Kidney glomerular epithelial cell (primary cell): ENCODE measurements around the gene VGLL1.
A peak's percentile ranks its signal among the peaks of the same experiment; 100 is the strongest.

Experiments
- DNase-seq: peaks from one replicate; lab custom pipeline; 2025; lab: John Stamatoyannopoulos, UW

Gene VGLL1, protein sequence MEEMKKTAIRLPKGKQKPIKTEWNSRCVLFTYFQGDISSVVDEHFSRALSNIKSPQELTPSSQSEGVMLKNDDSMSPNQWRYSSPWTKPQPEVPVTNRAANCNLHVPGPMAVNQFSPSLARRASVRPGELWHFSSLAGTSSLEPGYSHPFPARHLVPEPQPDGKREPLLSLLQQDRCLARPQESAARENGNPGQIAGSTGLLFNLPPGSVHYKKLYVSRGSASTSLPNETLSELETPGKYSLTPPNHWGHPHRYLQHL

DNA sequence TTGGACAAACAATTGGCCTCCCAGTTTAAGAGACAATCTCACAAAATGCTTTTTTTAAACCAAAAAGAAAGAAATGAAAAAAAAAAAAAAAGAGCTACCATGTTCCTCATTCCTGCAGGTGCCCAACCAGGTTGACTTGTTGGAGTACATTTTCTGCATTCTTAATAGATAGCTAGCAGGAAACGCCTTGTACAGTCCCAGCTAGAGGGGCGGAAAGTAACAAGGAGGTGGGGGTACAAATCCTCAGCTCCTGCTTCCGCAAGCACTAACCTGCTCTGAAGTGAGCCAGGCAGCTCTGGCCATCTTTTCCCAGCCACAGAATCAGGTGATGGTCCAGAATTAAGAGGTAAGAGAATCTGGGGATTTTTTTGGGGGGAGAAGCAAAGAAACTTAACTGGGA, at the start of gene VGLL1:
VGLL1 (plus strand) TSS at position 265 of the 400 bp plus-strand sequence. CDS start 3,806 bp downstream, outside the sequence.
- DNase-seq, result no peak

DNA sequence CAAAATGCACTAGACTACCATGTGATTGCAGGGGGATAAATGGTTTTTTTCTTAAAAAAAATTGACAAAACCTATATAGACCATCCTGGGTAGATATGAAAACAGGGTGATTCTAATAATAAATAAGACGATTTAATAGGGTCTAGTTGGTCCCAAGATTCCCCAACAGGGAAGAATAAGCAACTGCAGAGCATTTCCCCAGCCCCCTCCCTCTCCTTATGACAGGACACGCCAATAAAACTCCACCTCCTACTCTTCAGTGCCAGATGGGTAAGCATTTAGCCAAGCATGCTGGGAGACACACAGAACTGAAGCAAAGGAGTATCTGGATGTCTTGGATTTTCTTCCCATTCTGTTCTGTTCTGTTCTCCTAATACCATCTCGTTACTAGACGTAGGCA, 44.4 kb upstream of the VGLL1 start, which contains the start of gene BRS3:
BRS3 (plus strand) TSS at position 301 of the 400 bp plus-strand sequence. CDS start 168 bp downstream, outside the sequence.
- DNase-seq, result no peak

DNA sequence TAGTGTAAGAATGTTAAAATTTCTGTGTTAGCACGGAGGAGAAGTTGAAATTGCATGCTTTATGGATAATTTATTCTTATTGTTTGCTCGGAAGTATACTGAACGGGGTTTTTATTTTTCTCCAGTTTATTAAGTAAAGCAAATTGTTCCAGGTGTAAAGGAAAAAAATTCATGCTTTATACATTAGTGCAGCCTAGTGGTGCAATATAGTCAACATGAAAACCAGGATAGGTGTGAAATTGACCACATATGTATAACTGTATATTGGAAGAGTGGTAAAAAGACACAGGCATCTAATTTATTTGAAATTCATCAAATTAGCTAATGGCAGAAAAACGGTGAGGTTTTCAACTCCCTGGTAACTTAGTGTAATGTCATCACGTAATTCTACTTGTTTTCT, 43.3 kb upstream of the VGLL1 start:
- DNase-seq, result no peak

DNA sequence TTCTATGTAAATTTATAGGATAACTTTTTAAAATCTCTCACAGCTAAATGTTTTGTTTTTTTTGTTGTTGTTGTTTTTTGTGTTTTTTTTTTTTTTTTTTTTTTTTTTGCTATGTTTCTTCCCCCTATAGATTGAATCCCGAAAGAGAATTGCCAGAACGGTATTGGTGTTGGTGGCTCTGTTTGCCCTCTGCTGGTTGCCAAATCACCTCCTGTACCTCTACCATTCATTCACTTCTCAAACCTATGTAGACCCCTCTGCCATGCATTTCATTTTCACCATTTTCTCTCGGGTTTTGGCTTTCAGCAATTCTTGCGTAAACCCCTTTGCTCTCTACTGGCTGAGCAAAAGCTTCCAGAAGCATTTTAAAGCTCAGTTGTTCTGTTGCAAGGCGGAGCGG, 40.2 kb upstream of the VGLL1 start:
- no peak for DNase-seq

DNA sequence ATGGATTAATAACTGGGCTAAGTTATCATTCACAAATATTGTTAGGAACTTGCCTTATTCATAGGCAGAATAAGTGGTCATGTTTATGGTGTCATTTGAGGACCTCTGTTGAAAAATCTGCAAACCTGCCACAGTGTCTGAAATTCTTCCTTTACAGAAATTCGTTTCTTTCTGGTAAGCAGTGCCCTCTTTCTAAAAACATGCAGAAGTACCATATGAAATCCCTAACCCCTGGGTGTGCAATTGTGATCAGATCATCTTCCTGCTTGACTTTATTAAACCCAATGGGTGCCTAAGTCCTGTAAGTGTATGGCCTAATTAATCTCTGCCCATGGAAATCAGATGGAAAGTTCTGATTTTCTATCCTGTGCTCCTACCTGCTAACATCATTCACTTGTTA, 39.0 kb upstream of the VGLL1 start:
- no peak for DNase-seq

DNA sequence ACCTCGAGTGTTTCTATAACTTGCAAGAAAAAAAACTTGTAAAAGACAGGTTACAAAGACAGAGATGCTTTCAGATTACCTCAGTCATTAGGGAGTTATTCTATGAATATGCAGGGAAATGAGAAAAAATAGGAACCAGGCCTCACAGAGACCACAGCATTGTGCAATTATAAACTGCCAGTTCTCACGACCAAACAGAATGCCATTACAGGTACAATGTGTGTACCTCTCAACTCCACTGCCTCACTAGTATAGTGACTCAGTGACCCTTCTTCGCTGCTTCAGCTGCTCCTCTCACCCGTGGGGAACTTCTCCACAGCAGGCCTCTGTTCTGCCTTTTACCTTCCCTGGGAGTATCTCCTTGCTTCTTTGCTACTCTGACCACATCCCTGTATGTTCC, 37.0 kb upstream of the VGLL1 start:
- no peak for DNase-seq

DNA sequence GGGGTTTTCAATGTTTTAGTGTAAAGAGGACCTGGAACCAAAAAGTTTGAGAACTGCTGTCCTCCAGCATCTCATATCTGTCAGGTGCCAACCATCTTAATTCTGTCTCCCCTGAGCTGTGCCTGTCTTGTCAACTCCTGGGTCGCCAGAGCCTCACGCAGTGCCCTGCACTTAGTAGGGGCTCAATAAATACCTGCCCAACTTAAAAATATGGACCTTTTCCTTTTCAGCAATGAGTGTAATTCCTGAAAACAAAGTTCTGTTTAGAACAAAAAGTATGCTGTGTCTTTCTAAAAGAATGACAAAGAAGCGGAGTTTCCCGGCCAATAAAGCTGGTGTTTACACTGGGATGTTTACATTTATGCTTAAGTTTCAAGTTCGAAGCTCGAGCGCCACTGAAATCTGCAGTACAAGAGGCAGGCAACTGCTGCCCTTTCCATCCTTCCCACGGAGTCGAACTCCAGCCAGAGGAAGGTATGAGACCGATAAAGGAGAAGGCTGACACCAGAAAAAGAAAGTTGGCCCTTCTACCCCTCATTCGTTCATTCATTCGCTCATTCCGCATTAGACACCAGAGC, 35.7 kb upstream of the VGLL1 start:
- no peak for DNase-seq

DNA sequence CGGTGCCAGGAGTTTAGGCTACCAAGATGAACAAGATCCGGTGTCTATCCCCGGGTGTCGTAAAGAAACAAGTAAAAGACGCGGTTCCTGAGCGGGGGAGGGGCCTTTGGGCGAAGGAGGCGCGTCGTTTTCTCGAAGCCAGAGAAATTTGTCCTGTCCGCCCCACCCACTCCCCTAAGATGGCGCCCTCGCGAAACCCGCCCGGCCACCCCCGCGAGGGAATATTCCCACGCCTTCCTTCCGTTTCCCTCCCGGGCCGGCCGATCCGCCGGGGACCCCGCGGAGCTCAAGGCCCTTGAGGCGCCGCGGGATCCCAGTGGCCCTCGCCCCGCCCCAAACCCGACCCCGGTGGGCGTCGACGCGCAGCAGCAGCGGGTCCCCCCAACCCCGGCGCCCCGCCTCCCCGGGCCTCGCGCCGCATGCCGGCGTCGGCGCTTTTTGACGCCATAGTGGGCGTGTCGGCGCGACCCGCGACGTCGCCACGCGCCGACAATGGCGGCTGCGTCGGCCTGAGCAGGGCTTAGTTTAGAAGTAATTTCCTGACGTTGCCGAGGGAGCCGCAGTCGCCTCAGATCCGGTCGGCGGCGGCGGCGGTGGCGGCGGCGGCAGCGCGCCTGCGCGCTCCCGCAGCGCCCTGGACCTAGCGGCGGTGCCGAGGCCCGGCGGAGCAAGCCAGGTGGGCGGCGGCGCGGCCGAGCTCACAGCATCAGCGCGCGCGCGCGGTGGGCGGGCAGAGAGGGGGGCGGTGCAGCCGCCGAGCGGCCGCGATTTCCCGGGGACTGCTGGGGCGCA, 35.1 kb upstream of the VGLL1 start:
- DNase-seq, result peak; percentile 64

DNA sequence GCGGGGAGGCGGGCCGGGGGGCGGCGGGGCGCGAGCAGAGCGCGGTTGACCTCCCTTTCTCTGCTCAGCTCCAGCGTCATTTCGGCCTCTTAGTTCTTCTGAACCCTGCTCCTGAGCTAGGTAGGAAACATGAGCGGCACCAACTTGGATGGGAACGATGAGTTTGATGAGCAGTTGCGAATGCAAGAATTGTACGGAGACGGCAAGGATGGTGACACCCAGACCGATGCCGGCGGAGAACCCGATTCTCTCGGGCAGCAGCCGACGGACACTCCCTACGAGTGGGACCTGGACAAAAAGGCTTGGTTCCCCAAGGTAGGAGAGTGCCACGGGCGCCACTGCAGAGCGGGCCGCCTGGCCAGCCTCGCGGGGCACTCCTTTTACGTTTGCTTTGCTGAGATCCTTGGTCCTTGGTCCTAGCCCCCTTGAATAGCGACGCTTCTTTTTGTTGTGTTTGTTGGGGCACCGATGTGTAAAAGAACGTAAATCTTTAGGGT, 34.4 kb upstream of the VGLL1 start, which contains the start of gene HTATSF1:
HTATSF1 (plus strand) TSS at position 37 of the 497 bp plus-strand sequence; CDS start at position 130, 93 bp downstream.
- DNase-seq, result peak; percentile 45

DNA sequence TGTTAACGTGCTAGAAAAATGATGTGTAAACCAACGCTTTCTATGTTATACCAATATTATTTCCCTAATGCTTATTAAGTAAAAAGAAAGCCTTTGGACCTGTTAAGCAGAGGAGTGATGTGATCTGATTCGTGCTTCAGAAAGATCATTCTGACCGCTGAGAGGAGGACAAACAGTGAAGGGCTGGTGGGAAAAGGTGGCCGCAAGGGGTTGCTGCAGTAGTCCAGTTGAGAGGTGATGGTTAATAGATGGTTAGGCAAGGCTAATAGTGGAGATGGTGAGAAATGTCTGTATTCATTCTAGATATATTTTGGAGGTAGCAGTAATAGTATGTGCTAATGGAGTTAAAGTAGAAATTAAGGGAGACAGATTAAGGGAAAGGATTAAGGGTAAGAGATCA, 12.9 kb upstream of the VGLL1 start:
- no peak for DNase-seq

DNA sequence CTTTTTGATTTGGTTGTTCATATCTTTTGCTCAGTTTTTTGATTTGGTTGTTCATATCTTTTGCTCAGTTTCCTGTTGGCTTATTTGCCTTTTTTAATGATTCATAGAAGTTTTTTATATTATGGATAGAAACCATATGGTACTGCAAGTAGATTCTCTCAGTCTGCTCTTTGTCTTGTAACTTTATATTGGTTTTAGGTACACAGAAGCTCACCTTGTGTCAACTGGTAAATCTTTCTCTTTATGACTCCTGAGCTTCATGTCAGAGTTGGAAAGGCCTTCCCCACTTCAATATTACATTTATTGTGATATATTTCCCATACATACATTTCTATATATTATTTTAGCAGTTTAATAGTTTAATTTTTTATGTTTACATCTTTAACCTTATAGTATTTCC, 8.2 kb upstream of the VGLL1 start:
- no peak for DNase-seq

DNA sequence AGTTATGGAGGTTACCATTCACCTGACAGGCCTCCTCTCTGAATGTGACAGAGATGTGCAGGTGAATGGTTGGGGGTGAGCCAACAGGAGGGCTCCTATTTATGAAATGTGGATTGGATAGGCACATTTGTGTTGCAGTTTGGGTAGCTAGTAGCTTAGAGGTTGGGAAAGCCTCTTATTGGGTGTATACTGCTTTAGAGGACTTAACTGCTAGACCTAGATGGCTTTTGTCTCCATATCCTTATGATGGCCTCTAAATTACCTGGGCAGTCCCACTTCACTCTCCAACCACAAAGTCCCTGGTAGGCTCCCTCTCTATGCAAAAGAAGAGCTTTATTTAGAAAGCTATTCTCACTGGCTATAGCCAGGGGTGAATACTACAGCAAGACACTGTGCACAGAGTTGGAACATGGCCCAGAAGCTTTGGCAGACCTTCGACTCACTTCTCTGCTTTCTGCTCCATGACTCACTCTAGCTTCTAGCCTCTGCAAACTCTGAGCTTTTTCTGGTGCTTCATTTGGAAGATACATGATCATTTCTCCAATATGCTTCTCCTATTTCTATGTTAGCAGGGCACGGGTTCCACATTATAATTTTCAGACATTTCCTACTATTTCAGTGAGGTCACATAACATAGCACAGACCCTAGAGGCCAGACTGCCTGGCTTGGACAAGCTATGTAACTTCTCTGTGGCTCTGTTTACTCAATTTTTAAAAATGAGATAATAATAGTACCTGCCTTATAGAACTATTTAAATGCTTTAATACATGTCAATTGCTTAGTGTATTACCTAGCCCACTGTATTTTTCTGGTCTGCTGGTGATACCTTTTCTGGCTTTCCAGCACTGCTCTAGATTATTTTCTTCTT, 6.0 kb upstream of the VGLL1 start:
- peak; percentile 25 for DNase-seq

DNA sequence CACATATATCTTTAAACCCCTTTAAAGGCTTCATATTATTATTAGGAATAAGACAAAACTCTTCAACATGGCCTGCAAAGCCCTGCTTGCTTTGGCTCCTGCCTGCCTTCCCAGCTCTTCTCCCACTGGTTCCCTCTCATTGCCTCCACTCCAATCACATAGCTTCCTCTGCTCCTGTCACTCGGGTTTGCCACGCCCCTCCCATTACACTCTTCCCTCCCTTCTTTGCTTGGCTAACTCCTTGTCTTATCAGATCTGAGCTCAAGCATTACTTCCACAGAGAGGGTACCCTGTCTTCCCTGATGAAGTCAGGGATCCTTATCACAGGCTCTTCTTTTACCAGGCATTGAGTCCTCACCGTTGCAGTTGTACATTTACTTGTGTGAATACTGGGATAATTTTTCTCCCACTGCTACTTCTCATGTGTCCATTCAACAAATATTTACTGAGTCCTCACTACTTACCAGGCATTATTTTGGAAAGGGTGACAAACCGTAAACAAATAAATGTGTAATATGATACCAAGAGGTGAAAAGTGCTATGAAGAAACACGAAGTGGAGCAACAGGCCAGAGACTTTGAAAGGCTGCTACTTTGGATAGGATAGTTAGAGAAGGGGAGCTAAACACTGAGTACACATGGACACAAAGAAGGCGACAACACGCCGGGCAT, 3.2 kb upstream of the VGLL1 start:
- no peak for DNase-seq

DNA sequence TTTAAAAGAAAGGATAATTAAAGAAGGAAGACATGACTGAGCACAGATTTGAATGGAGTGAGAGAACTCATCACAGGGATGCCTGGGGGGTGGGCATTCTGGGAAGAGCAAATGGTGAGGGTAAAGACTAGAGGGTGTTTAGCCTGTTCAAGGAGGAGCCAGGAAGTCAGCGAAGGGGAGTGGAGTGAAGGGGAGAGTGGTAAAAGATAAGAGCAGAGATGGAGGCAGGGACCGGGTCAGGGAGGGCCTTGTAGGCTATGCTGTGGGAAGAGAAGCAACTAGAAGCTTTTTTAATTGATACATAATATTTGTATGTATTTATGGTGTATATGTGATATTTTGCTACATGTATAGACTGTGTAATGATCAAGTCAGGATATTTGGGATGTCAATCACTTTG, 2.2 kb upstream of the VGLL1 start:
- no peak for DNase-seq

DNA sequence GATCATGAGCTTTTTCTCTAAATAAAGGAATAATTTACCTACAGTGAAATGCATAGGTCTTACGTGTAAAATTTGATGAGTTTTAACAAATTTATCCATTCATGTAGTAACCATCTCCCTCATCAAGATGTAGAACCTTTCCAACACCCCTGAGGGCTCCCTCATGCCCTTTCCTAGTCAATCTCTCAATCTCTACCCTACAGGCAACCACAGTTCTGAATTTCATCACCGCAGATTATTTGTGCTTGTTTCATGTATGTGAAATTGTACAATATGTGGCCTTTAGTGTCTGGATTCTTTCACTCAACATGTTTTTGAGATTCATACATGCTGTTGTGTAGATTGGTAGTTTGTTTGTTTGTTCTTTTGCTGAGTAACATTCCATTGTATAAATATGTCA, 2.1 kb downstream of the VGLL1 start:
- DNase-seq, result no peak

DNA sequence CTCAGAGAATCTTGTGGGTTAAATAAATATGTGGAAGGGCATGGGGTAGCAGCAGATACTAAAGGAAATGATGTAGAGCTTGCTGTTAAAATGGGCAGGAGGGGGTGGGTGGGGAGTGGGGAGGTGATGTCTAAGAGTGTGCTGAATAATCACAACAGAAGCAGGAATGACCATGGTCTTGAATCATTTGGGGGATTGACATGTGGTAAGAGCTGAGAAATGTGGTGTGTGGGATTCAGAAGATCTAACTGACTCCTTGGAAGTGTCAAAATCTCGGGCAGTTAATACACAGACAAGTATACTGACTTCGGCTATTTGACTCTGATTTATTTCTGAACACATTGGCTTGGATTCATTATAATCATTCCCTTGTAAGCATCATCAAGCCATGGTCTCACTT, 6.8 kb downstream of the VGLL1 start:
- DNase-seq, result no peak

DNA sequence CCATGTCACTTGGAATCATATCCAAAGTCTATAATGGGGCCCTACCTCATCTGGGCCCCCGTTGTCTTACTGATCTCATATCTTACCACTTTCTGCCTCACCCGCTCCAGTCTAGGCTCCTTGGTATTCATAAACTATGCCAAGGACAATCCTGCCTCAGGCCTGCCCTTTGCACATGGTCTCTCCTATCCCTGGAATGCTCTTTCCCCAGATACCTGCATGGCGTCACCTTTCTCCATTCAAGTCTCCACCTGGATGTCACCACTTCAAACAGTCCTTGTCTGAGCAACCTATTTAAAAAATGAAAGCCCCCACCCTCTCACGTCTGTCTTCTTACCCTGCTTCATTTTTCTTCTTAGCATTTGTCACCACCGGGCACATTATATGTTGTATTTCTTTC, 8.2 kb downstream of the VGLL1 start:
- DNase-seq, result no peak

DNA sequence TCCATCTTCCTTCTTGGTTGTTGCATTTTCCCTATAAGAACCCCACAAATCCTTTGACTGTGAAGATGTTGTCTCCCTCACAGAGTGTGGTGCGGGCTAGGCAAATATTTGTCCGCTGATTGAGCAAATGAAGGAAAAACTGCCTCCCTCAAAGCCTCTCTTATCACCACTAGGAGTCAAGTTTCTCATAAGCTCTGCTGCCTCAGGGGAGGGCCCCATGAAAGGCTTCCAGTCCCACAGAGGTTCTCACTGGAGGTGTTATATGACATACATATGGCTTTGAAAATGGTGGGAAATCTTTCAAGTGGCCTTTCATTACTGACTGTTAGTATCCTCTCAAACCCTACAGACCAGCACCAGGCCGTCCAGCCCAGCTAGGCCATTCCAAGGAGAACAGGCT, 9.3 kb downstream of the VGLL1 start:
- no peak for DNase-seq

DNA sequence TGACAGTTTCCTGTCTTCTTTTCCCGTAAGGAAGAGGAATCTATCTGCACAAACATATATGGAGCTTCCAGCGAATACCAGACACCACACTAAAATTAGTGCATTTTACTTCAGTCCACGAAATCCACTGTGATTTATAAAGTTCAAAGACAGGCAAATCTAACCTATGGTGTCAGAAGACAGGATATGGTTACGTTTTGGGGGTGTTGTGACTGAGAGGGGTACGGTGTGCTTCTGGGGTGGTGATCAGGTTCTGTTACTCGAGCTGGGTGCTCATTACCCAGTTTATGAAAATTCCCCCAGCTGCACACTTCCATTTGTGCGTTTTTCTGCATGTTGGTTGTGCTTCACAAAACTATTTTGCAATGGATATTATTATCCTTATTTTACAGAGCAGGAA, 10.3 kb downstream of the VGLL1 start:
- DNase-seq, result no peak

DNA sequence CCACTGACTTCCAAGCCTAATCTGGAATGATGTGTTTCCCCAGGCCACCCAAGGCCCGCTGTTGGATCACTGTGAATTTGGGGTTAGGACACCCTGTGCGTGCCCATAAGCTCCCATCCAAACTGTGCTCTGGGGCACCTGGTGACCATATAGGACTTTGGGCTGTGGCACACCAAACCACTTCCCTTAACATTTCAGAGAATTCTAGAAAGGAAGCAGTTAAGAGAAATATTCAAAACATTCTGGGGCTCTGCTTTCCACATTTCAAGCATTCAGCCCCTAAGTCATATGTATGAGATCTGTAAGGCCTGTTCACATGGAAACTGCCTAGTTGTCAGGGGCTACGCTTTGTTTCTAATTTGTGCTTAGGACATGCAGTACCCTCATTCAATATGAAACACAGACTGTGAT, 14.4 kb downstream of the VGLL1 start:
- DNase-seq, result no peak

DNA sequence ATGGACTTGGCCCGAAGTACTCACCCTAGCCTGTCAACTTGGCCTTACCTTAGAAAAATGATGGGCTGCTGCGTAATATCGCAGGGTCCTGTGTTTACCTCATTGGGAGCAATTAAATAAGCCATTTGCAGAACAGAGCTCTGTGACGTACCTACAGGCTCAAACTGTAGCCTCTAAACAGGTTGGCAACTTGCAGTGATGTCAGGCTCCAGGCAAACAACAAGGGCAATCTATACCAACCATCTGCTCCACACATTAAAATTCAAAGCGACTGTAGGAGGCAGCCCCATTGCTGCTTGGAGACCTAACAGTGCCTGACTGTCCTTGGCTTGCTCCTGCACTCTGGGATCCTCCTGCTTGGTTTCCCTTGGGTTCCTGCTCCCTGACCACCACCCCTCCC, 17.2 kb downstream of the VGLL1 start:
- no peak for DNase-seq
